IMR-90 (cell line): ENCODE measurements around the gene OR6C6. TPM values are rescaled to one million over a fixed set of nuclear protein-coding genes. Genes with fewer than 3 reads are reported as not detected.

Experiments
- ATAC-seq: fragments of 200-7000 bp; cut with Tn5 transposase; 2 replicates; pipeline ENCODE4 v1.9.1; 2020; ENCODE audit warnings: low read depth, mild to moderate bottlenecking, moderate library complexity
- BruUV-seq: library from RNA; stranded (reverse); fragments of 400-500 nt; replicated peaks from 2 replicates; lab custom pipeline; 2021; lab: Mats Ljungman, UMichigan
- CTCF ChIA-PET: fragments of 300-600 bp; formaldehyde crosslinking; extraction: SDS; loops from one replicate; lab custom pipeline; 2021; ENCODE audit warnings: antibody characterized with exemption; lab: Yijun Ruan, JAX
- POLR2A ChIA-PET: fragments of 300-600 bp; sonication (Branson Sonifier 250); formaldehyde crosslinking; loops from one replicate; lab custom pipeline; 2022; ENCODE audit warnings: antibody characterized with exemption; ENCODE audit not compliant: unreplicated experiment; lab: Charles Lee
- DNase-seq: peaks from one replicate; pipeline ENCODE4 v3.0.0; 2013
- H2AFZ ChIP-seq: replicated peaks from 2 replicates; pipeline ENCODE3; 2013; ENCODE audit warnings: low read length, mild to moderate bottlenecking; ENCODE audit not compliant: poor library complexity
- H2AK5ac ChIP-seq: 2 replicates; pipeline ENCODE4 v1.6.1; 2013; ENCODE audit warnings: low read depth, low read length, inconsistent platforms
- H2AK9ac ChIP-seq: replicated peaks from 2 replicates; pipeline ENCODE3; 2013; ENCODE audit warnings: mild to moderate bottlenecking, low read depth, low read length, moderate library complexity; ENCODE audit not compliant: poor library complexity
- H2BK120ac ChIP-seq: 2 replicates; pipeline ENCODE4 v1.6.1; 2013; ENCODE audit warnings: low read depth, low read length, inconsistent platforms
- H2BK15ac ChIP-seq: 3 replicates; pipeline ENCODE4 v1.6.1; 2013; ENCODE audit warnings: low read depth, low read length, inconsistent platforms
- H2BK20ac ChIP-seq: 2 replicates; pipeline ENCODE4 v1.6.1; 2013; ENCODE audit warnings: low read depth, mild to moderate bottlenecking, inconsistent platforms, low read length, moderate library complexity
- H2BK5ac ChIP-seq: 2 replicates; pipeline ENCODE4 v1.6.1; 2013; ENCODE audit warnings: mild to moderate bottlenecking, low read depth, low read length, inconsistent platforms; ENCODE audit not compliant: poor library complexity, severe bottlenecking
- H3K14ac ChIP-seq: replicated peaks from 2 replicates; pipeline ENCODE4 v1.6.1; 2013; ENCODE audit warnings: low read depth, low read length, inconsistent platforms
- H3K18ac ChIP-seq: 2 replicates; pipeline ENCODE4 v1.6.1; 2013; ENCODE audit warnings: low read depth, low read length, control low read depth
- H3K23ac ChIP-seq: 2 replicates; pipeline ENCODE4 v1.6.1; 2013; ENCODE audit warnings: low read depth, low read length, inconsistent platforms
- H3K27ac ChIP-seq: 2 replicates; pipeline ENCODE4 v1.5.1; 2013; ENCODE audit warnings: mild to moderate bottlenecking, control low read depth, low read length; ENCODE audit not compliant: insufficient read depth
- H3K27me3 ChIP-seq: 2 replicates; pipeline ENCODE4 v1.6.1; 2013; ENCODE audit warnings: low read length; ENCODE audit not compliant: control insufficient read depth, insufficient read depth
- H3K36me3 ChIP-seq: 2 replicates; pipeline ENCODE4 v1.6.1; 2013; ENCODE audit warnings: low read length, mixed read lengths; ENCODE audit not compliant: control insufficient read depth, insufficient read depth
- H3K4ac ChIP-seq: 2 replicates; pipeline ENCODE4 v1.6.1; 2013; ENCODE audit warnings: low read depth, low read length, inconsistent platforms
- H3K4me1 ChIP-seq: 2 replicates; pipeline ENCODE4 v1.6.1; 2013; ENCODE audit warnings: low read length, mixed read lengths; ENCODE audit not compliant: control insufficient read depth, insufficient read depth
- H3K4me2 ChIP-seq: 2 replicates; pipeline ENCODE4 v1.6.1; 2013; ENCODE audit warnings: low read depth, mild to moderate bottlenecking, control low read depth, low read length, moderate library complexity
- H3K4me3 ChIP-seq: 2 replicates; pipeline ENCODE4 v1.5.1; 2013; ENCODE audit warnings: low read depth, mild to moderate bottlenecking, control low read depth, low read length, moderate library complexity; ENCODE audit not compliant: insufficient read depth
- H3K56ac ChIP-seq: 2 replicates; pipeline ENCODE4 v1.6.1; 2013; ENCODE audit warnings: low read length, inconsistent platforms; ENCODE audit not compliant: insufficient read depth; ENCODE audit errors: extremely low read depth
- H3K79me1 ChIP-seq, 2 experiments: 2 replicates each; pipeline ENCODE4 v1.6.1; 2013; ENCODE audit warnings: low read length in 2 of 2, inconsistent platforms in 1 of 2, low read depth in 1 of 2
- H3K9ac ChIP-seq: 2 replicates; pipeline ENCODE4 v1.6.1; 2013; ENCODE audit warnings: low read depth, low read length, control low read depth
- H3K9me1 ChIP-seq: 2 replicates; pipeline ENCODE4 v1.6.1; 2013; ENCODE audit warnings: low read length, inconsistent platforms; ENCODE audit not compliant: insufficient read depth
- H3K9me3 ChIP-seq: 2 replicates; pipeline ENCODE4 v1.6.1; 2013; ENCODE audit warnings: low read length; ENCODE audit not compliant: control insufficient read depth, insufficient read depth
- H4K20me1 ChIP-seq: 2 replicates; pipeline ENCODE4 v1.6.1; 2013; ENCODE audit warnings: low read length, inconsistent platforms; ENCODE audit not compliant: insufficient read depth
- H4K5ac ChIP-seq: 2 replicates; pipeline ENCODE4 v1.6.1; 2013; ENCODE audit warnings: mild to moderate bottlenecking, low read depth, low read length, control low read depth
- H4K8ac ChIP-seq, 2 experiments: 2 replicates each; pipeline ENCODE4 v1.6.1; 2013; ENCODE audit warnings: low read depth in 2 of 2, low read length in 2 of 2, control low read depth in 1 of 2, inconsistent platforms in 1 of 2
- H4K91ac ChIP-seq: 2 replicates; pipeline ENCODE4 v1.6.1; 2013; ENCODE audit warnings: low read depth, low read length, inconsistent platforms; ENCODE audit not compliant: insufficient read depth
- BHLHE40 ChIP-seq: fragments of 150-350 bp; IDR thresholded peaks from 2 replicates; pipeline ENCODE4 v1.6.1; 2016; ENCODE audit warnings: mild to moderate bottlenecking, low read depth, low read length
- CHD1 ChIP-seq: IDR thresholded peaks from 2 replicates; pipeline ENCODE4 v1.6.1; 2012; ENCODE audit warnings: low read depth, low read length, improper control_type of control experiment
- MAFK ChIP-seq: IDR thresholded peaks from 2 replicates; pipeline ENCODE4 v1.6.1; 2012; ENCODE audit warnings: low read depth, low read length, improper control_type of control experiment
- MAZ ChIP-seq: IDR thresholded peaks from 2 replicates; pipeline ENCODE4 v1.6.1; 2012; ENCODE audit warnings: low read depth, mild to moderate bottlenecking, low read length, improper control_type of control experiment, moderate library complexity, borderline replicate concordance
- MXI1 ChIP-seq: IDR thresholded peaks from 2 replicates; pipeline ENCODE4 v1.6.1; 2012; ENCODE audit warnings: low read depth, mild to moderate bottlenecking, low read length, moderate library complexity, borderline replicate concordance
- NFE2L2 ChIP-seq: fragments of 150-350 bp; IDR thresholded peaks from 2 replicates; pipeline ENCODE4 v1.6.1; 2016; ENCODE audit warnings: low read depth, mild to moderate bottlenecking, low read length
- POLR2A ChIP-seq: IDR thresholded peaks from 2 replicates; pipeline ENCODE4 v1.6.1; 2012; ENCODE audit warnings: mild to moderate bottlenecking, low read depth, low read length
- RCOR1 ChIP-seq: IDR thresholded peaks from 2 replicates; pipeline ENCODE4 v1.6.1; 2012; ENCODE audit warnings: mild to moderate bottlenecking, low read length, improper control_type of control experiment; ENCODE audit not compliant: insufficient replicate concordance
- WGBS, 2 experiments: methylation state at CpG; one replicate each; pipeline versions ENCODE4 v1.1.5 to v1.1.7; 2013; ENCODE audit warnings: missing lambda C conversion rate in 2 of 2; ENCODE audit not compliant: insufficient read length in 1 of 2; ENCODE audit errors: extremely low coverage in 2 of 2; 5-methylcytosine and 5-hydroxymethylcytosine counted together
- dilution Hi-C: fragments of 300-500 bp; cut with HindIII; formaldehyde crosslinking; loops from one replicate; pipeline ENCODE4 v1.14.3; 2018; ENCODE audit warnings: low sequenced_read_pairs; ENCODE audit not compliant: unreplicated experiment
- in situ Hi-C: fragments of 300-500 bp; cut with MboI; formaldehyde crosslinking; loops from 3 replicates; pipeline ENCODE4 v1.14.3; 2019; ENCODE audit warnings: low sequenced_read_pairs, inconsistent platforms, mixed read lengths
- intact Hi-C: fragments of 100-400 bp; cut with micrococcal nuclease; formaldehyde crosslinking; loops from 2 replicates; pipeline ENCODE4 v1.10.0; 2022
- polyA plus RNA-seq, 3 experiments: library from polyadenylated mRNA; depleted of rRNA; stranded (reverse); fragments of >200 nt; gene quantifications; 2 replicates each; pipeline ENCODE4 v1.2.3, GENCODE V29; 2012; ENCODE audit warnings: low replicate concordance in 1 of 3
- total RNA-seq: library from RNA; depleted of rRNA; stranded (reverse); fragments of >200 nt; gene quantifications from 2 replicates; pipeline ENCODE4 v1.2.3, GENCODE V29; 2012

OR6C6 gene
- total and polyA plus RNA-seq, 2 of the 4 experiments (the other 2 are of a cell fraction): not detected

- no peak overlapping the region for H4K8ac ChIP-seq
- no peak overlapping the region for H3K18ac ChIP-seq
- H3K4me1 ChIP-seq: no peaks in the 10 kb centered on the region
- ChIA-PET CTCF (no interaction called here), POLR2A (no interaction called here)
- H3K4me2 ChIP-seq: no peak overlapping the region
- intact Hi-C loops: loop anchor here (10.0 kb wide), 1 partner anchor 139 kb away; no protein-coding TSS in a partner anchor
- TF ChIP-seq MXI1: no peak
- no peak for TF ChIP-seq RCOR1
- TF ChIP-seq NFE2L2: no peak
- no peak for TF ChIP-seq POLR2A
- TF ChIP-seq MAFK: no peak
- TF ChIP-seq CHD1: no peak
- no peak for TF ChIP-seq BHLHE40
- no peak for TF ChIP-seq MAZ
- no peaks in the 10 kb centered on the region for H3K36me3 ChIP-seq
- no peaks in the 10 kb centered on the region for H3K9me1 ChIP-seq
- no peak overlapping the region for H4K91ac ChIP-seq
- H4K5ac ChIP-seq: no peak overlapping the region
- in situ Hi-C loops: no loop called here
- no peak overlapping the region for H3K56ac ChIP-seq
- no peaks in the 10 kb centered on the region for H3K9me3 ChIP-seq
- H3K27ac ChIP-seq: no peak overlapping the region
- H3K27me3 ChIP-seq: no peaks in the 10 kb centered on the region
- H2AK9ac ChIP-seq: no peak overlapping the region
- H2AFZ ChIP-seq: no peak overlapping the region
- H2AK5ac ChIP-seq: no peak overlapping the region
- WGBS, 2 experiments: no CpG with 5 or more reads among the region's 1 CpG
- no peak overlapping the region for H2BK15ac ChIP-seq
- no peak overlapping the region for H2BK5ac ChIP-seq
- H3K9ac ChIP-seq: no peak overlapping the region
- BruUV-seq: no TSS peak
- H3K23ac ChIP-seq: no peak overlapping the region
- H3K14ac ChIP-seq: no peak overlapping the region
- H3K79me1 ChIP-seq: no peaks in the 10 kb centered on the region
- H3K4me3 ChIP-seq: no peak overlapping the region
- H4K20me1 ChIP-seq: no peaks in the 10 kb centered on the region
- ATAC-seq (no peak), DNase-seq (no peak)
- no peak overlapping the region for H3K4ac ChIP-seq
- H2BK120ac ChIP-seq: no peak overlapping the region
- dilution Hi-C loops: no loop called here
- H2BK20ac ChIP-seq: no peak overlapping the region
These were observed 50.2 kb downstream of the OR6C6 start for GRCh38 chr12:55246159-55246558.
